ENCODE measurements around the gene TM4SF4. TPM values are rescaled to one million over a fixed set of nuclear protein-coding genes. Genes with fewer than 3 reads are reported as not detected.
A peak's percentile ranks its signal among the peaks of the same experiment; 100 is the strongest.

TM4SF4 gene
- total and polyA plus RNA-seq, 7 donors = 0.07 to 0.66 (median 0.13) TPM; not detected in 4

- peaks cover 36% of the 10 kb centered on the region for H3K4me1 ChIP-seq
- no peaks in the 10 kb centered on the region for H3K27me3 ChIP-seq (ENCODE audit: insufficient read depth in 3 of 3, low read length in 2 of 3)
- no peaks in the 10 kb centered on the region for H3K9me3 ChIP-seq
- H3K4me3 ChIP-seq = peak overlapping the region; percentile 5
- ATAC-seq = peak in 1 of 4 donors; percentile 25
- no peak for DNase-seq
- TF ChIP-seq CTCF (IDR thresholded peaks at IDR 0.05) = no peak
- no peaks in the 10 kb centered on the region for H3K36me3 ChIP-seq (ENCODE audit: insufficient read depth in 1 of 2, low read depth in 1 of 2)
- no peak overlapping the region for H3K27ac ChIP-seq
- WGBS, 3 donors = 31 to 47% (median 32%) methylated on average over 8 of the region's 8 CpGs
- intact Hi-C loops (cut with DNase I) = loop anchor here (5.0 to 10.0 kb wide), 3 partner anchors 35 to 125 kb away; partner anchors contain the start of gene WWTR1 (in 2 of the 2)
These were observed 58.1 kb downstream of the TM4SF4 start for GRCh38 chr3:149532489-149533180.

- ATAC-seq (no peak), DNase-seq (no peak)
- Histone ChIP-seq H3K27me3 (ENCODE audit: insufficient read depth in 3 of 3, low read length in 2 of 3) (no peaks in the 10 kb centered on the region), H3K36me3 (ENCODE audit: insufficient read depth in 1 of 2, low read depth in 1 of 2) (no peaks in the 10 kb centered on the region), H3K9me3 (no peaks in the 10 kb centered on the region), H3K27ac (no peak overlapping the region), H3K4me3 (no peak overlapping the region), H3K4me1 (peaks cover 27% of the 10 kb centered on the region)
- no peak for TF ChIP-seq CTCF (IDR thresholded peaks at IDR 0.05)
- intact Hi-C loops (cut with DNase I) = loop anchor here (5.0 to 10.0 kb wide), 3 partner anchors 33 to 123 kb away; partner anchors contain the start of gene WWTR1 (in 2 of the 2)
- WGBS, 3 donors = 87 to 95% (median 93%) methylated on average over 4 of the region's 4 CpGs
These were observed 59.6 kb downstream of the TM4SF4 start for GRCh38 chr3:149534082-149534481.

GRCh38 chr3:149534671-149535332 is 60.3 kb downstream of the TM4SF4 start:
- peaks cover 27% of the 10 kb centered on the region for H3K4me1 ChIP-seq
- H3K9me3 ChIP-seq = no peaks in the 10 kb centered on the region
- H3K27me3 ChIP-seq (ENCODE audit: insufficient read depth in 3 of 3, low read length in 2 of 3) = no peaks in the 10 kb centered on the region
- no peak for TF ChIP-seq CTCF (IDR thresholded peaks at IDR 0.05)
- peak overlapping the region; percentile 46 for H3K27ac ChIP-seq
- no peak for ATAC-seq
- intact Hi-C loops (cut with DNase I) = loop anchor here (5.0 to 10.0 kb wide), 3 partner anchors 32 to 122 kb away; partner anchors contain the start of gene WWTR1 (in 2 of the 2)
- H3K36me3 ChIP-seq (ENCODE audit: insufficient read depth in 1 of 2, low read depth in 1 of 2) = no peaks in the 10 kb centered on the region
- no peak overlapping the region for H3K4me3 ChIP-seq
- no peak for DNase-seq
- 37 to 45% (median 37%) methylated on average over 3 of the region's 3 CpGs for WGBS, 3 donors

- Histone ChIP-seq H3K4me3 (no peak overlapping the region), H3K27me3 (ENCODE audit: insufficient read depth in 3 of 3, low read length in 2 of 3) (no peaks in the 10 kb centered on the region), H3K4me1 (peaks cover 30% of the 10 kb centered on the region), H3K9me3 (no peaks in the 10 kb centered on the region), H3K27ac (no peak overlapping the region), H3K36me3 (ENCODE audit: insufficient read depth in 1 of 2, low read depth in 1 of 2) (no peaks in the 10 kb centered on the region)
- whole genome bisulfite sequencing, 3 donors = 45 to 55% (median 53%) methylated on average over 8 of the region's 8 CpGs
- ATAC-seq (no peak), DNase-seq (no peak)
- intact Hi-C loops (cut with DNase I) = loop anchor here in 1 of 2 donors (10.0 kb wide), 1 partner anchor 119 kb away; the partner anchor contains the start of gene WWTR1
- TF ChIP-seq CTCF (IDR thresholded peaks at IDR 0.05) = no peak
These were observed 60.8 kb downstream of the TM4SF4 start for GRCh38 chr3:149535333-149535685.
